HCT116 (cell line): ENCODE results near the gene IGSF23.

Experiments used
- POLR2A ChIP-seq: IDR thresholded peaks from 2 replicates; pipeline ENCODE4 v1.7.0; 2011; ENCODE audit warnings: borderline replicate concordance; ENCODE audit not compliant: insufficient read depth, insufficient read length; ENCODE audit errors: extremely low read depth
- POLR2AphosphoS5 ChIP-seq: IDR thresholded peaks from 2 replicates; pipeline ENCODE4 v1.6.1; 2011; ENCODE audit warnings: mild to moderate bottlenecking, low read depth, low read length, moderate library complexity
- SP1 ChIP-seq: IDR thresholded peaks from 2 replicates; pipeline ENCODE4 v1.6.1; 2012; ENCODE audit warnings: low read depth
- YY1 ChIP-seq: IDR thresholded peaks from 2 replicates; pipeline ENCODE4 v1.6.1; 2011; ENCODE audit warnings: low read length, low read depth, moderate library complexity, mild to moderate bottlenecking; ENCODE audit not compliant: insufficient replicate concordance; ENCODE audit errors: extremely low read depth
- ZFX ChIP-seq: fragments of 450-650 bp; IDR thresholded peaks from 2 replicates; pipeline ENCODE4 v1.6.1; 2017
- ZNF274 ChIP-seq: fragments of 200-500 bp; sonication (Bioruptor generic); IDR thresholded peaks from 2 replicates; pipeline ENCODE4 v1.6.1; 2014; ENCODE audit warnings: mild to moderate bottlenecking, low read depth, low read length, inconsistent platforms
- TF ChIP-seq, protein P1 (sequence below), 3 experiments: fragments of 200-600 bp in 1 of 3; sonication (generic) in 1 of 3; IDR thresholded peaks in 2 of 3; conservative IDR thresholded peaks in 1 of 3; 2 replicates each; pipeline ENCODE4 v1.5.1; 2012 to 2017; ENCODE audit warnings: low read depth in 2 of 3, low read length in 2 of 3, antibody characterized with exemption in 1 of 3, borderline replicate concordance in 1 of 3, control low read depth in 1 of 3, mild to moderate bottlenecking in 1 of 3, mixed read lengths in 1 of 3, mixed run types in 1 of 3, moderate library complexity in 1 of 3; ENCODE audit not compliant: insufficient read depth in 1 of 3
- TF ChIP-seq, protein P2 (sequence below): IDR thresholded peaks from 2 replicates; pipeline ENCODE4 v1.6.1; 2012

DNA sequence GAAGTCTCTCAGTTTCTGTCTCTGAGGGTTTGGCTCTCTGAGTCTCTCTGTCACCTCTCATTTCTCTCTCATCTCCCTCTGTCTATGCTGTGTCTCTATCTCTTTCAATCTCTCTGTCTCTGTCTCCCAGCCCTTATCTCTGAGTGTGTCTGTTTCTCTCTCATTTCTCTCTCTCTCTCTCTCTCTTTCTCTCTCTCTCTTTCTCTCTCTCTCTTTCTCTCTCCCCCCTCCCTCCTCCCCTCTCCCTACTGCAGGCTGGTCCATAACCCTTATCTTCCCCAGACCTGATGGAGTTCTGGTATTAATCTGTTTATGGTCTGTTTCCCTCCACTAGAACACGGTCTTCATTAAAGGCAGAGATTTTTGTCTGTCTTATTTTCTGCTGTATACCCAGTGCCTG lies 29.0 kb downstream of the IGSF23 start:
- TF ChIP-seq, protein P1, sequence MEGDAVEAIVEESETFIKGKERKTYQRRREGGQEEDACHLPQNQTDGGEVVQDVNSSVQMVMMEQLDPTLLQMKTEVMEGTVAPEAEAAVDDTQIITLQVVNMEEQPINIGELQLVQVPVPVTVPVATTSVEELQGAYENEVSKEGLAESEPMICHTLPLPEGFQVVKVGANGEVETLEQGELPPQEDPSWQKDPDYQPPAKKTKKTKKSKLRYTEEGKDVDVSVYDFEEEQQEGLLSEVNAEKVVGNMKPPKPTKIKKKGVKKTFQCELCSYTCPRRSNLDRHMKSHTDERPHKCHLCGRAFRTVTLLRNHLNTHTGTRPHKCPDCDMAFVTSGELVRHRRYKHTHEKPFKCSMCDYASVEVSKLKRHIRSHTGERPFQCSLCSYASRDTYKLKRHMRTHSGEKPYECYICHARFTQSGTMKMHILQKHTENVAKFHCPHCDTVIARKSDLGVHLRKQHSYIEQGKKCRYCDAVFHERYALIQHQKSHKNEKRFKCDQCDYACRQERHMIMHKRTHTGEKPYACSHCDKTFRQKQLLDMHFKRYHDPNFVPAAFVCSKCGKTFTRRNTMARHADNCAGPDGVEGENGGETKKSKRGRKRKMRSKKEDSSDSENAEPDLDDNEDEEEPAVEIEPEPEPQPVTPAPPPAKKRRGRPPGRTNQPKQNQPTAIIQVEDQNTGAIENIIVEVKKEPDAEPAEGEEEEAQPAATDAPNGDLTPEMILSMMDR (IDR thresholded peaks at IDR 0.05 in 2 of 3, conservative IDR thresholded peaks at IDR 0.05 in 1 of 3; ENCODE audit: borderline replicate concordance in 1 of 3, insufficient read depth in 1 of 3, low read depth in 2 of 3, low read length in 2 of 3) = no peak
- TF ChIP-seq POLR2AphosphoS5 (no peak), ZNF274 (no peak), ZFX (no peak), YY1 (no peak), POLR2A (no peak), SP1 (no peak)
- TF ChIP-seq, protein P2, sequence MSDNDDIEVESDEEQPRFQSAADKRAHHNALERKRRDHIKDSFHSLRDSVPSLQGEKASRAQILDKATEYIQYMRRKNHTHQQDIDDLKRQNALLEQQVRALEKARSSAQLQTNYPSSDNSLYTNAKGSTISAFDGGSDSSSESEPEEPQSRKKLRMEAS = no peak
